A549 treated with RU486 at 1 μM for 4 hours (cell line): ENCODE results near the gene RNASE2. TPM values are rescaled to one million over a fixed set of nuclear protein-coding genes. Genes with fewer than 3 reads are reported as not detected.

ENCODE experiments used
- total RNA-seq: library from RNA; stranded (reverse); fragments of 200-300 nt; extraction: Qiagen RNA extraction; gene quantifications from 5 replicates; pipeline ENCODE4 v1.2.3, GENCODE V29; 2022; ENCODE audit warnings: low read depth

RNASE2 gene
- total RNA-seq: not detected in 5 replicates

GRCh38 chr14:20954736-20955537, at the start of gene RNASE2:
Gene RNASE2 (plus strand): TSS chr14:20955487. CDS start chr14:20955772, 285 bp downstream.

GRCh38 chr14:20989787-20990600, 34.7 kb downstream of the RNASE2 start, which contains the start of gene METTL17:
Gene METTL17 (plus strand): TSS chr14:20989980. CDS start chr14:20990003, 23 bp downstream.

GRCh38 chr14:20998674-20999366, 43.5 kb downstream of the RNASE2 start, which contains the start of gene SLC39A2:
Gene SLC39A2 (plus strand): TSS chr14:20999293. CDS start chr14:20999447, 154 bp downstream.

Other genes starting within 250 kb of the RNASE2 start
- not detected in 5 replicates for gene EDDM3A, start 209.6 kb upstream of the RNASE2 start, total RNA-seq
- gene EDDM3B, start 187.1 kb upstream of the RNASE2 start, total RNA-seq: not detected in 5 replicates
- not detected in 5 replicates for gene RNASE6, start 174.2 kb upstream of the RNASE2 start, total RNA-seq
- 0.38 to 0.50 TPM (median 0.45 TPM) in 3 of 5 replicates, not detected in the others for gene RNASE1, start 152.6 kb upstream of the RNASE2 start, total RNA-seq
- not detected in 5 replicates for gene RNASE3, start 64.1 kb upstream of the RNASE2 start, total RNA-seq
- gene METTL17, start 34.5 kb downstream of the RNASE2 start, total RNA-seq: 70.7 to 74.7 TPM (median 73.0 TPM) in 5 replicates
- not detected in 5 replicates for gene SLC39A2, start 43.8 kb downstream of the RNASE2 start, total RNA-seq
- 3.0 to 4.4 TPM (median 3.2 TPM) in 5 replicates for gene NDRG2, start 69.6 kb downstream of the RNASE2 start, total RNA-seq
- gene TPPP2, start 74.7 kb downstream of the RNASE2 start, total RNA-seq: not detected in 5 replicates
- gene RNASE13, start 79.3 kb downstream of the RNASE2 start, total RNA-seq: not detected in 5 replicates
- gene RNASE7, start 86.9 kb downstream of the RNASE2 start, total RNA-seq: not detected in 5 replicates
- gene RNASE8, start 102.3 kb downstream of the RNASE2 start, total RNA-seq: not detected in 5 replicates
- gene ARHGEF40, start 114.8 kb downstream of the RNASE2 start, total RNA-seq: 8.7 to 14.2 TPM (median 11.2 TPM) in 5 replicates
- gene ZNF219, start 143.2 kb downstream of the RNASE2 start, total RNA-seq: 17.5 to 33.5 TPM (median 29.2 TPM) in 5 replicates
- gene TMEM253, start 145.6 kb downstream of the RNASE2 start, total RNA-seq: 0.53 to 1.3 TPM (median 0.85 TPM) in 5 replicates
- not detected in 5 replicates for gene OR5AU1, start 200.6 kb downstream of the RNASE2 start, total RNA-seq